CD14-positive monocyte (primary cell): ENCODE data around the gene CENPB. TPM values are rescaled to one million over a fixed set of nuclear protein-coding genes. Genes with fewer than 3 reads are reported as not detected.

Experiments
- DNase-seq, 3 donors: peaks; one replicate each; pipeline ENCODE4 v3.0.0-alpha.2; 2011 to 2022
- H2AFZ ChIP-seq: 2 replicates; pipeline ENCODE4 v1.6.0; 2012; ENCODE audit warnings: mild to moderate bottlenecking, low read depth, low read length, inconsistent platforms; ENCODE audit not compliant: insufficient read depth, poor library complexity, severe bottlenecking
- H3K27ac ChIP-seq, 2 donors: 1 replicate in 1 of 2; 2 replicates in 1 of 2; pipeline ENCODE4 v1.5.1; 2012 to 2013; ENCODE audit warnings: low read length in 2 of 2, control low read depth in 1 of 2, inconsistent platforms in 1 of 2, low read depth in 1 of 2, mild to moderate bottlenecking in 1 of 2
- H3K27me3 ChIP-seq, 2 donors: one replicate each; pipeline versions ENCODE4 v1.6.0 to v1.6.1; 2011 to 2013; ENCODE audit warnings: low read length in 2 of 2; ENCODE audit not compliant: control insufficient read depth in 2 of 2, insufficient read depth in 2 of 2
- H3K36me3 ChIP-seq, 2 donors: replicated peaks in 1 of 2; 1 replicate in 1 of 2; 2 replicates in 1 of 2; pipeline versions ENCODE4 v1.5.1 to v1.6.1; 2012 to 2013; ENCODE audit warnings: low read length in 2 of 2, control low read depth in 1 of 2, inconsistent platforms in 1 of 2, mild to moderate bottlenecking in 1 of 2; ENCODE audit not compliant: insufficient read depth in 2 of 2, control insufficient read depth in 1 of 2
- H3K4me1 ChIP-seq, 2 donors: 1 replicate in 1 of 2; 2 replicates in 1 of 2; pipeline versions ENCODE4 v1.5.1 to v1.6.1; 2012 to 2013; ENCODE audit warnings: low read length in 2 of 2, control low read depth in 1 of 2, inconsistent platforms in 1 of 2, mild to moderate bottlenecking in 1 of 2, moderate library complexity in 1 of 2; ENCODE audit not compliant: insufficient read depth in 2 of 2, control insufficient read depth in 1 of 2
- H3K4me2 ChIP-seq: replicated peaks from 2 replicates; pipeline ENCODE3; 2012; ENCODE audit warnings: low read length, moderate library complexity, mild to moderate bottlenecking; ENCODE audit not compliant: poor library complexity, severe bottlenecking; ENCODE audit errors: extremely low read depth
- H3K4me3 ChIP-seq, 3 experiments: fragments of 200-600 bp in 1 of 3; sonication (generic) in 1 of 3; replicated peaks in 1 of 3; 1 replicate in 2 of 3; 2 replicates in 1 of 3; pipeline ENCODE4 v1.5.1; 2011 to 2013; ENCODE audit warnings: low read length in 3 of 3, mild to moderate bottlenecking in 3 of 3, control low read depth in 2 of 3, low read depth in 2 of 3, inconsistent platforms in 1 of 3, moderate library complexity in 1 of 3
- H3K79me2 ChIP-seq: 2 replicates; pipeline ENCODE4 v1.6.0; 2012; ENCODE audit warnings: mild to moderate bottlenecking, control low read depth, inconsistent platforms, low read length, moderate library complexity; ENCODE audit not compliant: insufficient read depth
- H3K9ac ChIP-seq: 2 replicates; pipeline ENCODE4 v1.6.0; 2017; ENCODE audit warnings: low read length, mild to moderate bottlenecking; ENCODE audit not compliant: insufficient read depth, poor library complexity, severe bottlenecking
- H3K9me3 ChIP-seq, 2 donors: replicated peaks in 1 of 2; 1 replicate in 1 of 2; 2 replicates in 1 of 2; pipeline versions ENCODE4 v1.5.1 to v1.6.1; 2012 to 2013; ENCODE audit warnings: low read length in 2 of 2, control low read depth in 1 of 2; ENCODE audit not compliant: control insufficient read depth in 1 of 2, insufficient read depth in 1 of 2
- H4K20me1 ChIP-seq: 2 replicates; pipeline ENCODE4 v1.6.0; 2012; ENCODE audit warnings: mild to moderate bottlenecking, low read length, control low read depth, moderate library complexity; ENCODE audit not compliant: insufficient read depth
- H3K27ac Mint-ChIP-seq, 7 donors: one replicate each; pipeline ENCODE4 v1.8.0; 2020; ENCODE audit warnings: mild to moderate bottlenecking in 7 of 7, mixed read lengths in 7 of 7, moderate library complexity in 6 of 7, inconsistent platforms in 2 of 7
- H3K27me3 Mint-ChIP-seq, 3 donors: one replicate each; pipeline ENCODE4 v1.8.0; 2021 to 2022; ENCODE audit warnings: low read depth in 3 of 3, mild to moderate bottlenecking in 3 of 3, mixed read lengths in 3 of 3, moderate library complexity in 3 of 3, inconsistent platforms in 1 of 3
- H3K36me3 Mint-ChIP-seq, 2 donors: one replicate each; pipeline ENCODE4 v1.8.0; 2020; ENCODE audit warnings: mixed read lengths in 2 of 2, inconsistent platforms in 1 of 2, mild to moderate bottlenecking in 1 of 2
- H3K4me1 Mint-ChIP-seq: one replicate; pipeline ENCODE4 v1.8.0; 2020; ENCODE audit warnings: mild to moderate bottlenecking, mixed read lengths
- H3K4me3 Mint-ChIP-seq, 2 donors: one replicate each; pipeline ENCODE4 v1.8.0; 2020; ENCODE audit warnings: mild to moderate bottlenecking in 2 of 2, mixed read lengths in 2 of 2, moderate library complexity in 1 of 2
- H3K9me3 Mint-ChIP-seq, 7 donors: one replicate each; pipeline ENCODE4 v1.8.0; 2020 to 2022; ENCODE audit warnings: mixed read lengths in 7 of 7, mild to moderate bottlenecking in 6 of 7, moderate library complexity in 6 of 7, inconsistent platforms in 2 of 7
- WGBS: methylation state at CpG from one replicate; pipeline ENCODE4 v1.1.5; 2013; ENCODE audit warnings: missing lambda C conversion rate; ENCODE audit not compliant: insufficient coverage; 5-methylcytosine and 5-hydroxymethylcytosine counted together
- intact Hi-C, 2 donors: fragments of 100-400 bp; cut with micrococcal nuclease; formaldehyde crosslinking; loops; one replicate each; pipeline versions ENCODE4 v1.15.0 to v1.15.1; 2023
- polyA plus RNA-seq, 3 donors: library from polyadenylated mRNA; depleted of rRNA in 1 of 3; unstranded in 2 of 3; stranded (reverse) in 1 of 3; fragments of 300-500 nt in 2 of 3; fragments of >200 nt in 1 of 3; fragmentation: Illumina TruSeq in 2 of 3; gene quantifications; 1 replicate in 2 of 3; 2 replicates in 1 of 3; pipeline ENCODE4 v1.2.3, GENCODE V29; 2012 to 2021
- TF ChIP-seq, protein P1 (sequence below): fragments of 200-600 bp; IDR thresholded peaks from one replicate; pipeline ENCODE4 v1.8.0; 2022; ENCODE audit warnings: antibody characterized with exemption, mild to moderate bottlenecking

Gene CENPB
- polyA plus RNA-seq, 3 donors: 1.1 to 18.9 (median 1.4) TPM

- WGBS: 91% methylated on average over 11 of the region's 11 CpGs
- Mint-ChIP-seq H3K9me3 (peaks cover 0 to 2% (median 0%) of the 10 kb centered on the region in 7 donors), H3K4me3 (no peak overlapping the region), H3K27me3 (peaks cover 0 to 1% (median 0%) of the 10 kb centered on the region in 3 donors), H3K4me1 (peaks cover 66% of the 10 kb centered on the region), H3K36me3 (peaks cover 36 to 45% of the 10 kb centered on the region in 2 donors), H3K27ac (peak overlapping the region in 5 of 7 donors; percentile 19 to 86 (median 53))
- no peak overlapping the region for H3K9ac ChIP-seq
- H3K27ac ChIP-seq: peak overlapping the region; percentile 29 to 76
- H3K4me3 ChIP-seq: no peak overlapping the region
- intact Hi-C loops: no loop called here
- peaks cover 71 to 77% of the 10 kb centered on the region in 2 donors for H3K4me1 ChIP-seq
- H3K79me2 ChIP-seq: peaks cover 16% of the 10 kb centered on the region
- H2AFZ ChIP-seq: no peak overlapping the region
- H3K36me3 ChIP-seq: peaks cover 10 to 48% of the 10 kb centered on the region in 2 donors
- DNase-seq: no peak
- no peaks in the 10 kb centered on the region for H3K27me3 ChIP-seq
- TF ChIP-seq, protein P1, sequence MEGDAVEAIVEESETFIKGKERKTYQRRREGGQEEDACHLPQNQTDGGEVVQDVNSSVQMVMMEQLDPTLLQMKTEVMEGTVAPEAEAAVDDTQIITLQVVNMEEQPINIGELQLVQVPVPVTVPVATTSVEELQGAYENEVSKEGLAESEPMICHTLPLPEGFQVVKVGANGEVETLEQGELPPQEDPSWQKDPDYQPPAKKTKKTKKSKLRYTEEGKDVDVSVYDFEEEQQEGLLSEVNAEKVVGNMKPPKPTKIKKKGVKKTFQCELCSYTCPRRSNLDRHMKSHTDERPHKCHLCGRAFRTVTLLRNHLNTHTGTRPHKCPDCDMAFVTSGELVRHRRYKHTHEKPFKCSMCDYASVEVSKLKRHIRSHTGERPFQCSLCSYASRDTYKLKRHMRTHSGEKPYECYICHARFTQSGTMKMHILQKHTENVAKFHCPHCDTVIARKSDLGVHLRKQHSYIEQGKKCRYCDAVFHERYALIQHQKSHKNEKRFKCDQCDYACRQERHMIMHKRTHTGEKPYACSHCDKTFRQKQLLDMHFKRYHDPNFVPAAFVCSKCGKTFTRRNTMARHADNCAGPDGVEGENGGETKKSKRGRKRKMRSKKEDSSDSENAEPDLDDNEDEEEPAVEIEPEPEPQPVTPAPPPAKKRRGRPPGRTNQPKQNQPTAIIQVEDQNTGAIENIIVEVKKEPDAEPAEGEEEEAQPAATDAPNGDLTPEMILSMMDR: no peak
- H3K4me2 ChIP-seq: no peak overlapping the region
- H4K20me1 ChIP-seq: no peaks in the 10 kb centered on the region
- H3K9me3 ChIP-seq: no peaks in the 10 kb centered on the region
These were observed 18.2 kb upstream of the CENPB start for GRCh38 chr20:3804781-3805180.

DNA sequence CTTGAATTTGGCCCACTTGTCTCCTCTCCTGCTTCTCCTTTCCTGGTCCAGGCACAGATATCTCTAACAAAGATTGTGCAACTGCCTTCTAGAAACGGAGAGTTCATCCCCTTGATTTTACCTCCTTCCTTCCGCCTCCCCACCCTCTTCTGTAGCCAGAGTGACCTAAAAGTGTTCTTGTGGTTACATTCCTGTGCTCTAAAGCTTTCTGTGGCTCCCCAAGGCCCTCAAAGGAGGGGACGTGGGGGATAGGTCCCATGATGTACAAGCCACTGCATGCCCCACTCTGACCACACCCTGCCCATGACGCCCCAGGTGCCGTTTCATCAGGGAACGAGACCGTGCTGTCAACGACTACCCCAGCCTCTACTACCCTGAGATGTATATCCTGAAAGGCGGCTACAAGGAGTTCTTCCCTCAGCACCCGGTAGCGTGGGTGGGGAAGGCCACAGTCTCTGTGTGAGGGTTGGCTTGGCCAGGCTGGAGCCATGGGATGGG lies 17.8 kb upstream of the CENPB start:
- Histone ChIP-seq H4K20me1 (no peaks in the 10 kb centered on the region), H3K36me3 (peaks cover 10 to 50% of the 10 kb centered on the region in 2 donors), H3K9me3 (no peaks in the 10 kb centered on the region), H3K4me1 (peaks cover 67 to 74% of the 10 kb centered on the region in 2 donors), H3K4me2 (peak overlapping the region; percentile 40), H3K79me2 (peaks cover 16% of the 10 kb centered on the region), H3K27ac (peak overlapping the region; percentile 45 to 76), H3K4me3 (peak overlapping the region in 1 of 3 experiments; percentile 4), H3K9ac (no peak overlapping the region), H3K27me3 (no peaks in the 10 kb centered on the region), H2AFZ (no peak overlapping the region)
- WGBS: 40% methylated on average over 5 of the region's 11 CpGs
- peaks cover 63% of the 10 kb centered on the region for H3K4me1 Mint-ChIP-seq
- peak overlapping the region; percentile 66 to 91 (median 87) for H3K27ac Mint-ChIP-seq
- intact Hi-C loops: no loop called here
- peaks cover 36 to 45% of the 10 kb centered on the region in 2 donors for H3K36me3 Mint-ChIP-seq
- DNase-seq: peak in 2 of 3 donors; percentile 46 to 61
- TF ChIP-seq, protein P1: no peak
- peak overlapping the region in 1 of 2 donors; percentile 79 for H3K4me3 Mint-ChIP-seq
- H3K27me3 Mint-ChIP-seq: peaks cover 0 to 1% (median 0%) of the 10 kb centered on the region in 3 donors
- peaks cover 0 to 2% (median 0%) of the 10 kb centered on the region in 7 donors for H3K9me3 Mint-ChIP-seq
